IMR-90 (cell line): ENCODE measurements around the gene SLC25A21. TPM values are rescaled to one million over a fixed set of nuclear protein-coding genes. Genes with fewer than 3 reads are reported as not detected.

Experiments used
- ATAC-seq: fragments of 200-7000 bp; cut with Tn5 transposase; 2 replicates; pipeline ENCODE4 v1.9.1; 2020; ENCODE audit warnings: low read depth, mild to moderate bottlenecking, moderate library complexity
- BruUV-seq: library from RNA; stranded (reverse); fragments of 400-500 nt; replicated peaks from 2 replicates; lab custom pipeline; 2021; lab: Mats Ljungman, UMichigan
- CTCF ChIA-PET: fragments of 300-600 bp; formaldehyde crosslinking; extraction: SDS; loops from one replicate; lab custom pipeline; 2021; ENCODE audit warnings: antibody characterized with exemption; lab: Yijun Ruan, JAX
- POLR2A ChIA-PET: fragments of 300-600 bp; sonication (Branson Sonifier 250); formaldehyde crosslinking; loops from one replicate; lab custom pipeline; 2022; ENCODE audit warnings: antibody characterized with exemption; ENCODE audit not compliant: unreplicated experiment; lab: Charles Lee
- DNase-seq: peaks from one replicate; pipeline ENCODE4 v3.0.0; 2013
- H2AFZ ChIP-seq: replicated peaks from 2 replicates; pipeline ENCODE3; 2013; ENCODE audit warnings: low read length, mild to moderate bottlenecking; ENCODE audit not compliant: poor library complexity
- H2AK5ac ChIP-seq: 2 replicates; pipeline ENCODE4 v1.6.1; 2013; ENCODE audit warnings: low read depth, low read length, inconsistent platforms
- H2AK9ac ChIP-seq: replicated peaks from 2 replicates; pipeline ENCODE3; 2013; ENCODE audit warnings: mild to moderate bottlenecking, low read depth, low read length, moderate library complexity; ENCODE audit not compliant: poor library complexity
- H2BK120ac ChIP-seq: 2 replicates; pipeline ENCODE4 v1.6.1; 2013; ENCODE audit warnings: low read depth, low read length, inconsistent platforms
- H2BK15ac ChIP-seq: 3 replicates; pipeline ENCODE4 v1.6.1; 2013; ENCODE audit warnings: low read depth, low read length, inconsistent platforms
- H2BK20ac ChIP-seq: 2 replicates; pipeline ENCODE4 v1.6.1; 2013; ENCODE audit warnings: low read depth, mild to moderate bottlenecking, inconsistent platforms, low read length, moderate library complexity
- H2BK5ac ChIP-seq: 2 replicates; pipeline ENCODE4 v1.6.1; 2013; ENCODE audit warnings: mild to moderate bottlenecking, low read depth, low read length, inconsistent platforms; ENCODE audit not compliant: poor library complexity, severe bottlenecking
- H3K14ac ChIP-seq: replicated peaks from 2 replicates; pipeline ENCODE4 v1.6.1; 2013; ENCODE audit warnings: low read depth, low read length, inconsistent platforms
- H3K18ac ChIP-seq: 2 replicates; pipeline ENCODE4 v1.6.1; 2013; ENCODE audit warnings: low read depth, low read length, control low read depth
- H3K23ac ChIP-seq: 2 replicates; pipeline ENCODE4 v1.6.1; 2013; ENCODE audit warnings: low read depth, low read length, inconsistent platforms
- H3K27ac ChIP-seq: 2 replicates; pipeline ENCODE4 v1.5.1; 2013; ENCODE audit warnings: mild to moderate bottlenecking, control low read depth, low read length; ENCODE audit not compliant: insufficient read depth
- H3K27me3 ChIP-seq: 2 replicates; pipeline ENCODE4 v1.6.1; 2013; ENCODE audit warnings: low read length; ENCODE audit not compliant: control insufficient read depth, insufficient read depth
- H3K36me3 ChIP-seq: 2 replicates; pipeline ENCODE4 v1.6.1; 2013; ENCODE audit warnings: low read length, mixed read lengths; ENCODE audit not compliant: control insufficient read depth, insufficient read depth
- H3K4ac ChIP-seq: 2 replicates; pipeline ENCODE4 v1.6.1; 2013; ENCODE audit warnings: low read depth, low read length, inconsistent platforms
- H3K4me1 ChIP-seq: 2 replicates; pipeline ENCODE4 v1.6.1; 2013; ENCODE audit warnings: low read length, mixed read lengths; ENCODE audit not compliant: control insufficient read depth, insufficient read depth
- H3K4me2 ChIP-seq: 2 replicates; pipeline ENCODE4 v1.6.1; 2013; ENCODE audit warnings: low read depth, mild to moderate bottlenecking, control low read depth, low read length, moderate library complexity
- H3K4me3 ChIP-seq: 2 replicates; pipeline ENCODE4 v1.5.1; 2013; ENCODE audit warnings: low read depth, mild to moderate bottlenecking, control low read depth, low read length, moderate library complexity; ENCODE audit not compliant: insufficient read depth
- H3K56ac ChIP-seq: 2 replicates; pipeline ENCODE4 v1.6.1; 2013; ENCODE audit warnings: low read length, inconsistent platforms; ENCODE audit not compliant: insufficient read depth; ENCODE audit errors: extremely low read depth
- H3K79me1 ChIP-seq, 2 experiments: 2 replicates each; pipeline ENCODE4 v1.6.1; 2013; ENCODE audit warnings: low read length in 2 of 2, inconsistent platforms in 1 of 2, low read depth in 1 of 2
- H3K9ac ChIP-seq: 2 replicates; pipeline ENCODE4 v1.6.1; 2013; ENCODE audit warnings: low read depth, low read length, control low read depth
- H3K9me1 ChIP-seq: 2 replicates; pipeline ENCODE4 v1.6.1; 2013; ENCODE audit warnings: low read length, inconsistent platforms; ENCODE audit not compliant: insufficient read depth
- H3K9me3 ChIP-seq: 2 replicates; pipeline ENCODE4 v1.6.1; 2013; ENCODE audit warnings: low read length; ENCODE audit not compliant: control insufficient read depth, insufficient read depth
- H4K20me1 ChIP-seq: 2 replicates; pipeline ENCODE4 v1.6.1; 2013; ENCODE audit warnings: low read length, inconsistent platforms; ENCODE audit not compliant: insufficient read depth
- H4K5ac ChIP-seq: 2 replicates; pipeline ENCODE4 v1.6.1; 2013; ENCODE audit warnings: mild to moderate bottlenecking, low read depth, low read length, control low read depth
- H4K8ac ChIP-seq, 2 experiments: 2 replicates each; pipeline ENCODE4 v1.6.1; 2013; ENCODE audit warnings: low read depth in 2 of 2, low read length in 2 of 2, control low read depth in 1 of 2, inconsistent platforms in 1 of 2
- H4K91ac ChIP-seq: 2 replicates; pipeline ENCODE4 v1.6.1; 2013; ENCODE audit warnings: low read depth, low read length, inconsistent platforms; ENCODE audit not compliant: insufficient read depth
- BHLHE40 ChIP-seq: fragments of 150-350 bp; IDR thresholded peaks from 2 replicates; pipeline ENCODE4 v1.6.1; 2016; ENCODE audit warnings: mild to moderate bottlenecking, low read depth, low read length
- CEBPB ChIP-seq: IDR thresholded peaks from 2 replicates; pipeline ENCODE4 v1.6.1; 2012; ENCODE audit warnings: low read depth, low read length, improper control_type of control experiment
- CHD1 ChIP-seq: IDR thresholded peaks from 2 replicates; pipeline ENCODE4 v1.6.1; 2012; ENCODE audit warnings: low read depth, low read length, improper control_type of control experiment
- FOS ChIP-seq: fragments of 150-350 bp; IDR thresholded peaks from 2 replicates; pipeline ENCODE4 v1.6.1; 2016; ENCODE audit warnings: low read depth, low read length
- MAFK ChIP-seq: IDR thresholded peaks from 2 replicates; pipeline ENCODE4 v1.6.1; 2012; ENCODE audit warnings: low read depth, low read length, improper control_type of control experiment
- MAZ ChIP-seq: IDR thresholded peaks from 2 replicates; pipeline ENCODE4 v1.6.1; 2012; ENCODE audit warnings: low read depth, mild to moderate bottlenecking, low read length, improper control_type of control experiment, moderate library complexity, borderline replicate concordance
- MXI1 ChIP-seq: IDR thresholded peaks from 2 replicates; pipeline ENCODE4 v1.6.1; 2012; ENCODE audit warnings: low read depth, mild to moderate bottlenecking, low read length, moderate library complexity, borderline replicate concordance
- NFE2L2 ChIP-seq: fragments of 150-350 bp; IDR thresholded peaks from 2 replicates; pipeline ENCODE4 v1.6.1; 2016; ENCODE audit warnings: low read depth, mild to moderate bottlenecking, low read length
- POLR2A ChIP-seq: IDR thresholded peaks from 2 replicates; pipeline ENCODE4 v1.6.1; 2012; ENCODE audit warnings: mild to moderate bottlenecking, low read depth, low read length
- RAD21 ChIP-seq: IDR thresholded peaks from 2 replicates; pipeline ENCODE4 v1.6.1; 2012; ENCODE audit warnings: low read length, improper control_type of control experiment
- RCOR1 ChIP-seq: IDR thresholded peaks from 2 replicates; pipeline ENCODE4 v1.6.1; 2012; ENCODE audit warnings: mild to moderate bottlenecking, low read length, improper control_type of control experiment; ENCODE audit not compliant: insufficient replicate concordance
- RFX5 ChIP-seq: IDR thresholded peaks from 2 replicates; pipeline ENCODE4 v1.8.0; 2012; ENCODE audit warnings: low read depth, mild to moderate bottlenecking, low read length, moderate library complexity
- SMC3 ChIP-seq: fragments of 150-350 bp; IDR thresholded peaks from 2 replicates; pipeline ENCODE4 v1.6.1; 2016; ENCODE audit warnings: low read depth, mild to moderate bottlenecking, antibody characterized with exemption, low read length, moderate library complexity
- dilution Hi-C: fragments of 300-500 bp; cut with HindIII; formaldehyde crosslinking; loops from one replicate; pipeline ENCODE4 v1.14.3; 2018; ENCODE audit warnings: low sequenced_read_pairs; ENCODE audit not compliant: unreplicated experiment
- in situ Hi-C: fragments of 300-500 bp; cut with MboI; formaldehyde crosslinking; loops from 3 replicates; pipeline ENCODE4 v1.14.3; 2019; ENCODE audit warnings: low sequenced_read_pairs, inconsistent platforms, mixed read lengths
- intact Hi-C: fragments of 100-400 bp; cut with micrococcal nuclease; formaldehyde crosslinking; loops from 2 replicates; pipeline ENCODE4 v1.10.0; 2022
- polyA plus RNA-seq, 3 experiments: library from polyadenylated mRNA; depleted of rRNA; stranded (reverse); fragments of >200 nt; gene quantifications; 2 replicates each; pipeline ENCODE4 v1.2.3, GENCODE V29; 2012; ENCODE audit warnings: low replicate concordance in 1 of 3
- total RNA-seq: library from RNA; depleted of rRNA; stranded (reverse); fragments of >200 nt; gene quantifications from 2 replicates; pipeline ENCODE4 v1.2.3, GENCODE V29; 2012
- TF ChIP-seq, protein P1 (sequence below): conservative IDR thresholded peaks from 2 replicates; pipeline ENCODE4 v1.5.1; 2012; ENCODE audit warnings: mild to moderate bottlenecking, low read depth, low read length, improper control_type of control experiment
- TF ChIP-seq, protein P2 (sequence below): fragments of 150-350 bp; IDR thresholded peaks from 2 replicates; pipeline ENCODE4 v1.6.1; 2016; ENCODE audit warnings: low read depth, mild to moderate bottlenecking, low read length, moderate library complexity, borderline replicate concordance
- TF ChIP-seq, protein P3 (sequence below): fragments of 150-350 bp; IDR thresholded peaks from 2 replicates; pipeline ENCODE4 v1.6.1; 2017; ENCODE audit warnings: mild to moderate bottlenecking, antibody characterized with exemption, low read length, low read depth

SLC25A21 gene
- total and polyA plus RNA-seq, 2 of the 4 experiments (the other 2 are of a cell fraction): 0.62 to 0.90 TPM

DNA sequence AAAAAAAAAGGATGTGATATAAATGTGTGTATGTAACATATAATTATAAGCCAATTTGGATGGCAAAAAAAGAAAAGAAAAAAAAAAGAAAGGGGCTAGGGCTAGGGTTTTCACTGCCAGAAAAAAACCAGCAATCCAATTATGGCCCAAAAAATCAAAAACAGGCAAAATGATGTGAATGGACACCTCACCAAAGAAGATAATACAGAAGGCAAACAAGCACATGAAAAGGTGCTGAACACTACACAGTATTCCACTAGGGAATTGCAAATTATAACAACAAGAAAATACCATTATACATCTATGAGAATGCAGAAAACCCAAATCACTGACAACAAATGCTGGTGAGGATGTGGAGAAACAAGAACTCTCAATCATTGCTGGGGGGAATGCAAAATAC lies 13.3 kb upstream of the SLC25A21 start:
- Histone ChIP-seq H2BK5ac (no peak overlapping the region), H2AK9ac (no peak overlapping the region), H4K20me1 (no peaks in the 10 kb centered on the region), H3K56ac (no peak overlapping the region), H3K18ac (no peak overlapping the region), H3K27me3 (no peaks in the 10 kb centered on the region), H2BK15ac (no peak overlapping the region), H3K4me3 (no peak overlapping the region), H3K14ac (no peak overlapping the region), H3K4me1 (no peaks in the 10 kb centered on the region), H3K27ac (no peak overlapping the region), H3K4ac (no peak overlapping the region), H3K9ac (no peak overlapping the region), H2AK5ac (no peak overlapping the region), H3K4me2 (no peak overlapping the region), H3K36me3 (no peaks in the 10 kb centered on the region), H2AFZ (no peak overlapping the region), H4K91ac (no peak overlapping the region), H2BK120ac (no peak overlapping the region), H4K8ac (no peak overlapping the region), H4K5ac (no peak overlapping the region), H3K23ac (no peak overlapping the region), H3K79me1 (no peaks in the 10 kb centered on the region), H2BK20ac (no peak overlapping the region), H3K9me1 (no peaks in the 10 kb centered on the region), H3K9me3 (no peaks in the 10 kb centered on the region)
- BruUV-seq: no TSS peak
- no peak for TF ChIP-seq BHLHE40
- TF ChIP-seq RCOR1: no peak
- no peak for TF ChIP-seq FOS
- TF ChIP-seq POLR2A: no peak
- no peak for TF ChIP-seq RFX5
- TF ChIP-seq CEBPB: no peak
- TF ChIP-seq NFE2L2: no peak
- TF ChIP-seq CHD1: no peak
- TF ChIP-seq, protein P1, sequence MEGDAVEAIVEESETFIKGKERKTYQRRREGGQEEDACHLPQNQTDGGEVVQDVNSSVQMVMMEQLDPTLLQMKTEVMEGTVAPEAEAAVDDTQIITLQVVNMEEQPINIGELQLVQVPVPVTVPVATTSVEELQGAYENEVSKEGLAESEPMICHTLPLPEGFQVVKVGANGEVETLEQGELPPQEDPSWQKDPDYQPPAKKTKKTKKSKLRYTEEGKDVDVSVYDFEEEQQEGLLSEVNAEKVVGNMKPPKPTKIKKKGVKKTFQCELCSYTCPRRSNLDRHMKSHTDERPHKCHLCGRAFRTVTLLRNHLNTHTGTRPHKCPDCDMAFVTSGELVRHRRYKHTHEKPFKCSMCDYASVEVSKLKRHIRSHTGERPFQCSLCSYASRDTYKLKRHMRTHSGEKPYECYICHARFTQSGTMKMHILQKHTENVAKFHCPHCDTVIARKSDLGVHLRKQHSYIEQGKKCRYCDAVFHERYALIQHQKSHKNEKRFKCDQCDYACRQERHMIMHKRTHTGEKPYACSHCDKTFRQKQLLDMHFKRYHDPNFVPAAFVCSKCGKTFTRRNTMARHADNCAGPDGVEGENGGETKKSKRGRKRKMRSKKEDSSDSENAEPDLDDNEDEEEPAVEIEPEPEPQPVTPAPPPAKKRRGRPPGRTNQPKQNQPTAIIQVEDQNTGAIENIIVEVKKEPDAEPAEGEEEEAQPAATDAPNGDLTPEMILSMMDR: no peak
- no peak for TF ChIP-seq RAD21
- TF ChIP-seq MAFK: no peak
- no peak for TF ChIP-seq MAZ
- TF ChIP-seq, protein P2, sequence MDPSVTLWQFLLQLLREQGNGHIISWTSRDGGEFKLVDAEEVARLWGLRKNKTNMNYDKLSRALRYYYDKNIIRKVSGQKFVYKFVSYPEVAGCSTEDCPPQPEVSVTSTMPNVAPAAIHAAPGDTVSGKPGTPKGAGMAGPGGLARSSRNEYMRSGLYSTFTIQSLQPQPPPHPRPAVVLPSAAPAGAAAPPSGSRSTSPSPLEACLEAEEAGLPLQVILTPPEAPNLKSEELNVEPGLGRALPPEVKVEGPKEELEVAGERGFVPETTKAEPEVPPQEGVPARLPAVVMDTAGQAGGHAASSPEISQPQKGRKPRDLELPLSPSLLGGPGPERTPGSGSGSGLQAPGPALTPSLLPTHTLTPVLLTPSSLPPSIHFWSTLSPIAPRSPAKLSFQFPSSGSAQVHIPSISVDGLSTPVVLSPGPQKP: no peak
- no peak for TF ChIP-seq SMC3
- TF ChIP-seq MXI1: no peak
- TF ChIP-seq, protein P3, sequence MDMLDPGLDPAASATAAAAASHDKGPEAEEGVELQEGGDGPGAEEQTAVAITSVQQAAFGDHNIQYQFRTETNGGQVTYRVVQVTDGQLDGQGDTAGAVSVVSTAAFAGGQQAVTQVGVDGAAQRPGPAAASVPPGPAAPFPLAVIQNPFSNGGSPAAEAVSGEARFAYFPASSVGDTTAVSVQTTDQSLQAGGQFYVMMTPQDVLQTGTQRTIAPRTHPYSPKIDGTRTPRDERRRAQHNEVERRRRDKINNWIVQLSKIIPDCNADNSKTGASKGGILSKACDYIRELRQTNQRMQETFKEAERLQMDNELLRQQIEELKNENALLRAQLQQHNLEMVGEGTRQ: no peak
- dilution Hi-C loops: no loop called here
- intact Hi-C loops: no loop called here
- in situ Hi-C loops: no loop called here
- DNase-seq (no peak), ATAC-seq (no peak)
- ChIA-PET POLR2A (no interaction called here), CTCF (no interaction called here)
